Upper lobe of left lung (tissue), 4 donors: ENCODE measurements around the gene POLR2I.

ENCODE experiments used
- EP300 ChIP-seq, 4 donors: sonication (generic); formaldehyde crosslinking; IDR thresholded peaks; one replicate each; pipeline ENCODE4 v1.5.1; 2017; ENCODE audit warnings: antibody characterized with exemption in 4 of 4, control low read depth in 2 of 4
- POLR2A ChIP-seq, 4 donors: fragments of 450-650 bp; IDR thresholded peaks; one replicate each; pipeline ENCODE4 v1.5.1; 2016 to 2017; ENCODE audit warnings: antibody characterized with exemption in 4 of 4, mild to moderate bottlenecking in 2 of 4
- POLR2AphosphoS5 ChIP-seq, 2 donors: sonication (generic); formaldehyde crosslinking; IDR thresholded peaks; one replicate each; pipeline ENCODE4 v1.5.1; 2017; ENCODE audit warnings: antibody characterized with exemption in 2 of 2
- TF ChIP-seq, protein P1 (sequence below), 6 experiments: fragments of 450-650 bp in 4 of 6; fragments of 200-600 bp in 2 of 6; sonication (generic) in 2 of 6; IDR thresholded peaks; one replicate each; pipeline ENCODE4 v1.5.1; 2016 to 2019; ENCODE audit warnings: antibody characterized with exemption in 6 of 6

DNA sequence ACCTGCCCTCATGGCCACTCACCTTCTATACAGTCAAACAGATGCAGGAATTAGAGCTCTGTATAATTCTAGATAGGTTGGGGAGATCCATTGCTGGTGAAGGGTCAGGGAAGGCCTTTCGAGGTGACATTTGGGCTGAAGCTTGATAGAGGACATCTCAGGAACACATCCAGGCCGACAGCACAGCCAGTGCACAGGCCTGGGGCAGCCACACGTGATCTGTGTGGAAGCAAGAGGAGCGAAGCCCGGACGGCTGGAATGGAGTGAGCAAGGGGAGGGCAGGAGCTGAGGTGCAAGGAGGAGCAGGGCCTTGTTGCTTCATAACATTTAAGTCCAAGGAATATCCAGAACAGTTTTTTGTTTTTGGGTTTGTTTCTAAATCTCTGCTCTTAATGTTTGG, 8.2 kb downstream of the POLR2I start:
- TF ChIP-seq, protein P1, sequence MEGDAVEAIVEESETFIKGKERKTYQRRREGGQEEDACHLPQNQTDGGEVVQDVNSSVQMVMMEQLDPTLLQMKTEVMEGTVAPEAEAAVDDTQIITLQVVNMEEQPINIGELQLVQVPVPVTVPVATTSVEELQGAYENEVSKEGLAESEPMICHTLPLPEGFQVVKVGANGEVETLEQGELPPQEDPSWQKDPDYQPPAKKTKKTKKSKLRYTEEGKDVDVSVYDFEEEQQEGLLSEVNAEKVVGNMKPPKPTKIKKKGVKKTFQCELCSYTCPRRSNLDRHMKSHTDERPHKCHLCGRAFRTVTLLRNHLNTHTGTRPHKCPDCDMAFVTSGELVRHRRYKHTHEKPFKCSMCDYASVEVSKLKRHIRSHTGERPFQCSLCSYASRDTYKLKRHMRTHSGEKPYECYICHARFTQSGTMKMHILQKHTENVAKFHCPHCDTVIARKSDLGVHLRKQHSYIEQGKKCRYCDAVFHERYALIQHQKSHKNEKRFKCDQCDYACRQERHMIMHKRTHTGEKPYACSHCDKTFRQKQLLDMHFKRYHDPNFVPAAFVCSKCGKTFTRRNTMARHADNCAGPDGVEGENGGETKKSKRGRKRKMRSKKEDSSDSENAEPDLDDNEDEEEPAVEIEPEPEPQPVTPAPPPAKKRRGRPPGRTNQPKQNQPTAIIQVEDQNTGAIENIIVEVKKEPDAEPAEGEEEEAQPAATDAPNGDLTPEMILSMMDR (IDR thresholded peaks at IDR 0.05) = no peak
- no peak for TF ChIP-seq POLR2A (IDR thresholded peaks at IDR 0.05)
- TF ChIP-seq POLR2AphosphoS5 (IDR thresholded peaks at IDR 0.05) = no peak
- no peak for TF ChIP-seq EP300 (IDR thresholded peaks at IDR 0.05)
